ENCODE measurements around the gene RGS3.
"Not testable (repeated sequence)": the region's sequence is repeated elsewhere in the genome, so short reads cannot be mapped to it uniquely, and the experiment has no call there.

The RGS3 gene

DNA sequence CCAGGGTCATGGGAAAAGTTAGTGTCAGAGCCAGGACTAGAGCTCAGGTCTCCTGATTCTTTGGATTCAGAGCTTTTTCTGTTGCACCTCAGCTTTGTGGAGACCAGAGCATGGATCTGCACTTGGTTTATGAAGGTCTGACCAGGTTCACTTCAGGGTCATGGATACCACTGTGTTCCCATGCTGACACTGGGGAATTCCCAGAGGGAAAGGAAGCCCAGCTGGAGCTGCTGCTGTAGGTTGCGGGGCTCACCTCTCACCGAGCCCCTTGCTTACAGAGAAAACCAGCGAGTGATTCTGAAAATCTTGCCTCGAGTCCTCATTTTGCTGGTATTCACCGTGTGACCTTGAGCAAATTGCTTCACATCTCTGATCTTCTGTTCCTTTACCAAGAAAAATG lies 83.0 kb downstream of the RGS3 start:
- no peak for DNase-seq (ENCODE audit: low read depth in 2 of 2)

GRCh38 chr9:113547501-113547900 lies 84.0 kb downstream of the RGS3 start:
- no peak for DNase-seq (ENCODE audit: low read depth in 2 of 2)

DNA sequence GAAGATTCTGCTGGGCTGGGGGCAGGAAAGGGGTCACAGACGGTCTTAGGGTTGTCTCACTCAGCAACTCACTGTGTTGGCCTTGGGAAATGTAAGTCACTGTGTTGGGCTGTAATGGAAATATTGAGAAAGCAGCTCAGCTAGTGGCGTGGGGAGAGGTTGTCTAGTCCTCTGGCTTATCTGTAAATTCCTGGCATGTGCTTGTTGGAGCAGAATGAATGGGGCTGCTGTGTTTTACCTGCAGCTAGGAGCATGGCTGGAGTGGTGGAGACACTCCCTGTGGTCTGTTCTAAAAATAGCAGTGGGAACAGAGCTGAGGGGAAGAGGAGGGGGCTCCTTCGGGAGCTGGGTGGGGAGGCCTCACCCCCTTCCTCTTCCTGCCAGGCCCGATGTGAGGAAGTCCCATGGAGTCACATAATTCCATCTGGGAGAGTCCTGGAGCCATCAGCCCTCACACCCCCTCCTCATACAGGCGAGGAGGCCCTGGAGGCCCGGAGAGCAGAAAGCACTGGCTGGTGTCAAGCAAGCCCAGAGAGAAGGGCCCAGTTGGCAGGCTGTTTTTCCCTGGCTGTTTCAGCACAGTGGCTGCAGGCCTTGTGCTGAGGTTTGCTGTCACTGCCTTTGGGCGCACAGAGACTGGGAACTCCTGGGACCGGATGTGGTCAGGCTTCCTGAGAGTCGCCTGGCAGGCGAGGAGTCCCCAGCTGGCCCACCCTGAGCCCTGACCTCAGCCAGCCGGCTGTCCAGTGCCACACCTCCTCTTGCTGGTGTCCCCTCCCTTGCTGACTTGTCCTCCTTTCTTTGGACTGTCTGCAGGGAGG lies 84.9 kb downstream of the RGS3 start:
- DNase-seq (ENCODE audit: low read depth in 2 of 2), result peak; percentile 32 to 33

- not testable (repeated sequence) for DNase-seq (ENCODE audit: low read depth in 2 of 2)
These were observed 86.4 kb downstream of the RGS3 start for GRCh38 chr9:113549892-113550291.

GRCh38 chr9:113556877-113557593 lies 93.5 kb downstream of the RGS3 start:
- DNase-seq (ENCODE audit: low read depth in 2 of 2), result no peak

DNA sequence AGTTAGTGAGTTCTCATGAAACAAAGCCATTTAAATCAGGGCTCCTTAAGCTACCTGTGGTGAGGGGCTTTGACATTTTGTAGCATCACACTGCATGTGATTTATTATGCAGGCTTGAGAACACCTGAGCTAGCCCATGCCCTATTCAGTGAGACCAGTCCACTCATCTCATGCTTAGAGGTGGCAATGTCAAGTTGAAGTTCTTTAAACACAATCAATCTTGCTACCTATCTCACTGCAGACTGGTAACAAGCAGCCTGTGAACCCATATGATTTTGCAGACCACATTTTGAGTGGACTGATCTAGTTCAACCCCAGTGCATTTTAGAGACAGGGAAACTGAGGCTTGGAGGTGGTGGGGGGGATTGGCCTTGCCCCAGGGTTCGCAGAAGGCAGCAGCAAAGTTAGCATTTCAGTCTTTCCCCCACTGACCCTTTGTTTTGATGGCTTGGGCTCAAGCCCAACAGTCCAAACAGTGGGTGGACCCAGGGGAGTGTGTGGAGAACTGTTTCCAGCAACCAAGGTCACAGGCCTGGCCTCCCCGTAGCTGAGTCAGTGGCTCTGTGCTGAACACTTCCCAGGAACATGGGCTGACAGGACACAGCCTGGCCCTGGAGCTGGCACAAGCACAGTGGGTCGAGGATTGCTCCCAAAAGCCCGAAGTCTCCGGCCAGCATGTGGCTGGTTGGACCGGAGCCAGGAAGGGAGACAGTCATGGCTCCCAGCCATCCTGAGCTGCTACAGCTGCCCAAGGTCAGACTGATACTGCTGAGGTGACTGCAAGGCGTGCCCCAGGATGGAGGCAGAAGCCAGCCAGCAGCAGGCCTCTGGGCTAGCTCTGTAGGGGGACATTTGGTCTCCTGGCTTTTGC lies 95.3 kb downstream of the RGS3 start:
- no peak for DNase-seq (ENCODE audit: low read depth in 2 of 2)

DNA sequence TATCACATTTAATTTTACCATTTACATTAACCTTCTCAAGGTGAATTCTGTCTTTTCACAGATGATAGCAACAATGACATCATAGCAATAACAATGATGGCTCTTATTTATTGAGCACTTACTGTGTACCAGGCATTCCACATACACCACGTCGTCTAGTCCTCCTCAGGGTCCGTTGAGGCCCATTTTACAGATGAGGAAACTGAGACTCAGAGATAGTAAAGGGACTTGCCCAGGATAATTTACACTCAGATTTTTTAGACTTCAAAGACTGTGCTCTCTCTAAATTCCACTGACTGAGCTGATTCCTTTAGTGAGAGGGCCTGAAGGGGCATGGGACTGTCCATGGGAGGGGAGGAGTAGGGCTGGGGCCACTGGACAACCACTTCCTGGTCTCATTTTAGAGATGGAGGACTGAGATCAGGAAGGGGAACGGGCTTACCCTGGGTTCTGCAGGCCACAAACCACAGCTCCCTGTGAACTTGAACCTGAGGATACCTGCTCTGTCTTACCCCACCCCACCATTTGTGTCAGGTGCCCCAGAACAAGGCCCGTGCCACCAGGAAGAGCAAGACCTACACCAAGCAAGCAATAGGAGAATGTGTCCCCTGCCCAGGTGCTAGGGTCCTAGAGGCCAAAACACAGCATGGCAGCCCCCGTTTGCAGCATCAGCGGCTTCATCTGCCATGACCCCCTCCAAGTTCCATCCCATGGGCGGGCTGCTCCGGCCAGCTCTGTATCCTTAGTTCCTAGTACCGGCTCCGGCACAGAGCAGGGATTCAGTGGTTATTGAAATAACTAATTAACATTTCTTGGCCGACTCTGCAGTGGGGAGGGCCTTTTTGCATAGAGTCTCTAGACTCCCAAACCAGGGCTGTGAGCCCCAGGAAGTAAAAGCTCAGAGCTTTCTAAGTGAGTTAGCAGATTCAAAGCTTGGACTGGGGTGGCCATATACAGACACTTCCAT lies 96.6 kb downstream of the RGS3 start:
- DNase-seq (ENCODE audit: low read depth in 2 of 2), result no peak

DNA sequence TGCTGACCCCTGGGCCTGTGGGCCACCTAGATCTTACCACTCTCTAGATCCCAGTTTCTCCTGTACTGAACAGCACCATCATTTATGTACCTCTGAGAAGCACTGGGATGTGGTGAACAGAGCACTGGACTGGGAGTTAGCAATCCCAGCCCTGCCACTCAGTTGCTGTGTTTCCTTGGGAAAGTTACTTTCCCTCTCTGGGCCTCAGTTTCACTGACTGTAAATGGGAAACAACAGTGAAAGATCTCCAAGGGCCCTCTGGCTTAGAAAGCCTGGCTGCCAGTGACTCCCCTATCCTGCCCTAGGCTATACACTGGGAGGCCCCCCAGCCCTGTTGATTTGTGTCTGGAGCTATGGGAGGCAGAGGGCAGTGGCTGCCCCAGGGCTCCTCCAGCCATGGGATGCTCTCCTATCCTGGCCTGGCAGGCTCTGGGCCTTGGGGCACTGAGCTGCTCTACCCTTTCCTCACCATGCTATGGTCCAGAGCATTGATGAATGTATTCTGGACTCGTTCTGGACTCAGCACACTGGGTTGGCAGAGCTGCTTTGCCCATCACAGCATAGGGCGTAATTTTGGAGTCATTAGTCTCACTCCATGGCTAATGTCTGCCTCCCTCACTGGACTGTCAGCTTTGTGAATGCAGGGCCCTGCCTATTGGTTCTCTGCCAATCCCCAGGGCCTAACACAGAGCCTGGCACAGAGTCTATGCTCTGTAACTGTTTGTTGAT lies 99.3 kb downstream of the RGS3 start:
- DNase-seq (ENCODE audit: low read depth in 2 of 2), result no peak

- no peak for DNase-seq (ENCODE audit: low read depth in 2 of 2)
These were observed 100.4 kb downstream of the RGS3 start for GRCh38 chr9:113563826-113564497.

- no peak for DNase-seq (ENCODE audit: low read depth in 2 of 2)
These were observed 101.1 kb downstream of the RGS3 start for GRCh38 chr9:113564498-113565237.

- DNase-seq (ENCODE audit: low read depth in 2 of 2), result no peak
These were observed 102.6 kb downstream of the RGS3 start for GRCh38 chr9:113566016-113566711.

GRCh38 chr9:113566712-113567071 lies 103.2 kb downstream of the RGS3 start:
- no peak for DNase-seq (ENCODE audit: low read depth in 2 of 2)

- DNase-seq (ENCODE audit: low read depth in 2 of 2), result no peak
These were observed 104.0 kb downstream of the RGS3 start for GRCh38 chr9:113567361-113568080.

GRCh38 chr9:113568081-113568435 lies 104.5 kb downstream of the RGS3 start:
- no peak for DNase-seq (ENCODE audit: low read depth in 2 of 2)

DNA sequence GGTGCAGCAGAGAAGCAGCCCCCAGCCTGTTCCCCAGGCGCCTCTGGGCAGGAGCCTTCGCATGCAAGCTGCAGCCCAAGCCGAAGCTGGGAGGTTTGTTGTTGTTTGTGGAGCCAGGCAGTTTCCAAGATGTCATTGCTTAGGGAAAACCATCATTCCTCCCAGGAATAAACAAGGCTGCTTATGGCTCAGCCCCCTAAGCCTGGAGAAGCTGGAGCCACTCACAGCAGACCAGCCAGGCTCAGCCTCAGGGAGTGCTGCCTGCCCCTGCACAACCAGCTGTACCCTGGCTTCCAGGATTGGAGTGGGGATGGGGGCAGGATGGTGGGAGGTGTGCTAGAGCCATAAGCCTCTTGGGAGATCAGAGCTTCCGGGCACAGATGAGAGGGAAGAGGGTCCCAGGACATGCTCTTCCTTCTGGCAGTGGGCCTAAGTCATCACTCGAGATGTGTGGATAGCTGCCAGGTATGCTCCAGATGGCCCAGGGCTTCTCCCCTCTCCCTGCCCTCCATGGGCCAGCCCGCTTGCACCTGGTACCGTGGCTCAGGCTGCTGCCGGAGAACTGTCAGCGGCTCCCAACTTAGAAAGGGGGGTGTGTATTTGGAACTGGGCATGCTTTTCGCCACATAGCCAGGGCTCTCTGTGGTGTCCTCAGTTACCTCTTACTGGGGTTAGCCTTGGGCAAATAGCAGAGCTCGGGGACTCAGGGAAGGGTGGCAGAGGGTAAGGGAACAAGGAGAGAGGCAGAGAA lies 105.2 kb downstream of the RGS3 start:
- no peak for DNase-seq (ENCODE audit: low read depth in 2 of 2)

DNA sequence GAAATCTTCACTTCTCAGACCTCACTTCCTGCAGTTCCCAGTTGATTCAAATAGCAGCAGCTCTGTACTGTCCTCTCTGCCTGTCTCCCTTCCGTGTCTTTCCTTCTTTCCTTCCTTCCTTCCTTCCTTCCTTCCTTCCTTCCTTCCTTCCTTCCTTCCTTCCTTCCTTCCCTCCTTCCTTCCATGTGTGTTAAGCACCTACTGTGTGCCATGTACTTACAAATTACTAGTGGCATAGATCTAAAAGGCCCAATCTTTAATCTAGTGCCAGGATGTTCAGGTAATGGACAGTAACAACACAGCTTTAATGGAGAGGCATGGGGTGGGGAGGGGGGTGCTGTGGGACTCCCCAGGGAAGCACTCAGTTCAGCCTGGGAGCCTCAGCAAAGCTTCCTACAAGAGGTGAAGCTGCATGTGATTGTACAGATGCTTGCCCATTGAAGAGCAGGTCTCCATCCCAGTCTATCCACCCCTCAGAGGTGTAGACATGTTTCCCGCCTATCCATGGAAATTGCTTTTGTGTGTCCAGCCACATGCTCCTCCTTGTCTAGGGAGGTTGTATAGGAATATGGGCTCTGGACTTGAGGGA lies 106.0 kb downstream of the RGS3 start:
- no peak for DNase-seq (ENCODE audit: low read depth in 2 of 2)

DNA sequence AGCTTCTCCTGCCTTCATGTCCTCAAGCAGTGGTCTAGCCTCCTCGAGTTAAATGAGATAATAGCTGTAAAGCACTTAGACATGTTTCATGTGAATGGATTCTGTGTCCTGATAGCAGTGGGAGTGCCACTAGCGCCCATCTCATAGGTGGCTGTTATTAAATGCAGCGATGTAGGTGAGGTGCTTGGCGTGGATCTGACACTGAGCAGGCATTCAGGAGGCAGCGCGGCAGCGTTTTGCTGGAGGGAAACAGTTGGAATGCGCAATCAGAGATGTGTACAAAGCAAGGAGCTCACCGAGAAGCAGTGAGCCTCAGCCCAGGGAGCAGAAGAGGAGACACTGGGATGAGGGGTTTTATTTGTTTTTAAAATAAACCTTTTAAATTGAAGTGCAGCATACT lies 106.6 kb downstream of the RGS3 start:
- DNase-seq (ENCODE audit: low read depth in 2 of 2), result no peak

All from stimulated activated CD8-positive, alpha-beta memory T cell treated with anti-CD3 and anti-CD28 coated beads, Interleukin-7, amount 100 ng/mL, for 4 hours (primary cell).